Measurements from ENCODE around the gene WIF1.
A peak's percentile ranks its signal among the peaks of the same experiment; 100 is the strongest.

WIF1 gene

DNA sequence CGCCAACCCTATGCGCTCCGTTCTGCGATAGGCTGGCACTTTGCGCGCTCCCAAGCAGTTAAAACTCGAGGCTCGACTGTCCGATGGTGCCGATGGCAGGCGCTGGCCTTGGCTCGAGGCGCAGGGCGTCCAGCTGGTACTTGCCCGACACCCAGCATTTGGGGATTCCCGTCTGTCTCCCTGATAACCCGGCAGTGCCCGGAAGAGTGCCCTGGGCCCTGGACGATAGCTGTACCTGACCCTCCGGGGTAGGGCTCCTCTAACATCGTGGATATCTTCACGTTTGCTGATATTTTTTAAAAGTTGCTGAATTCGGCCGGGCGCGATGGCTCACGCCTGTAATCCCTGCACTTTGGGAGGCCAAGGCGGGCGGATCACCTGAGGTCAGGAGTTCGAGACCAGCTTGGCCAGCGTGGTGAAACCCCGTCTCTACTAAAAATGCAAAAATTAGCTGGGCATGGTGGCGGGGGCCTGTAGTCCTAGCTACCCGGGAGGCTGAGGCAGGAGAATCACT lies 908 bp upstream of the WIF1 start:
- DNase-seq, result no peak

GRCh38 chr12:65119063-65119462 lies 2.0 kb downstream of the WIF1 start:
- DNase-seq, result no peak

- DNase-seq, result no peak
Measured at GRCh38 chr12:65113621-65114035, 7.5 kb downstream of the WIF1 start.

GRCh38 chr12:65106948-65107347 lies 14.2 kb downstream of the WIF1 start:
- DNase-seq, result no peak

DNA sequence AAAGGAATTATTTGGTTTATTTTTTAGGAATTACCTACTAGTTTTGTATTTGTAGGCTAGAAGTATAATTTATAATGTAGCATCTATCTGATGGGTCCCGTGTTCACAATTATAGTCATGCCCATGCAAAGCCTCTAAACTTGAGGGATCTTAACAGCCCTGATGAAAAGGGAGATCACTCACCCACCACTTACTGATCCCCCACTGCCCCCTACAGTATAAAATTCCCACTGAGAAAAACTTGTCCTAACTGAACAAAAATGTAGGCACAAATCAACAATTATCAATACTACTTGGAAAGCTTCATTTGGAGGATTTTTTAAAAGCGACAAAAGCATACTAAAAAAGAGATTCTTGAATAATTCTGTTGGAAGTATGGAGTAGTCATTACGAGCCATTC lies 21.0 kb downstream of the WIF1 start:
- no peak for DNase-seq

DNA sequence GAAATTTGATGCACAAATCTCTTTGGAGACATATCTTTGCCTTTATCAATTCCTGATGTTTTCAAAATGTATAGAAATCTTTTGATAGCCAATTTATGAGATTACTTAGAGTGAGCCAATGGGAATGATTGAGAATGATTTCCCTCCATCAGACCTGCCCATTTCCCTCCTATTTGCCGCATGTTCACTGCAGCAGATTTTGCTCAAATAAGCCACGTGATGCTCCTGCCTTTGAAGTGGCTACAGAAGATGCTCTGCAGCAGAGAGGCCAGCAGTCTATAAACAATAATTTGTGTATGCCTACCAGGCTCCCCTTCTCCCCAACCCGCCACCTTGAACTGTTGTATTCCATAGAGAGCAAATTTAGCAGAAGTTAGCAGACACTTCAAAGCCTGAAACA lies 21.9 kb downstream of the WIF1 start:
- no peak for DNase-seq

- DNase-seq, result no peak
Measured at GRCh38 chr12:65098364-65098763, 22.7 kb downstream of the WIF1 start.

GRCh38 chr12:65094722-65095121 lies 26.4 kb downstream of the WIF1 start:
- no peak for DNase-seq

DNA sequence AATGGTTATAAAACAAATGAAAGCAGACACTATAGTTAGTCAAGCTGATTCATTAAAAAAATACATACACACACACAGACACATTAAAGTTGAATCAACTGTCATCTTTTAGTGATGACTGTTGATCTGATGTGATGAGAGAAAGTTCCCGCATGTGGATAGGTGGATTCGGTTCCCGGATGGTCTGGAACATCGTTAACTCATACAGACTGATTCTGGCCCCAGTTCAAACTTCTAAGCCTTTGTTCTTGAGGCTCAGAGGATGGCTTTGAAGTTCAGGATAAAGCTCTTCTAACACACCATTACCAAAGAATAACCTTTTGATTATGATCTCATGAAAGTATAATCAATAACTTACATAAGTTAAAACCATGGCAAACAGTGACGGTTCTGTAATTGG lies 27.5 kb downstream of the WIF1 start:
- DNase-seq, result no peak

DNA sequence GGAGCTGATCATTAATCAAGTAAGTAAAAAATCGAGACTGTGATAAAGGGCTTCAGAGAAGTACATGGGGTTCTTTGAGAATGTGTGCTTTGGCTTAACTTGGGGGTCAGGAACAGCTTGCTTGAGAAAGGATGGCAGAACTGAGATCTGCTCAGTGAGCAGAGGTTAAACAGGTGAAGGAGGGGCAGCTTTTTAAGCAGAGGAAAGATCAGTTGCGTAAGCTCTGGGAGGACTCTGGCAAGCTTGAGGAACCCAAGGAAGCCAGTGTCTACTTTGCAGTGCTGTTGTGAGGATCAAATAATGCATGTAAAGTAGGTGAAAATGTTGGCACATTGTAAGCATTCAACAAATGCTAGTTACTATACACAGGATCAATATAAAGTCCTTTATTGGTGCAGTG lies 30.6 kb downstream of the WIF1 start:
- DNase-seq, result no peak

DNA sequence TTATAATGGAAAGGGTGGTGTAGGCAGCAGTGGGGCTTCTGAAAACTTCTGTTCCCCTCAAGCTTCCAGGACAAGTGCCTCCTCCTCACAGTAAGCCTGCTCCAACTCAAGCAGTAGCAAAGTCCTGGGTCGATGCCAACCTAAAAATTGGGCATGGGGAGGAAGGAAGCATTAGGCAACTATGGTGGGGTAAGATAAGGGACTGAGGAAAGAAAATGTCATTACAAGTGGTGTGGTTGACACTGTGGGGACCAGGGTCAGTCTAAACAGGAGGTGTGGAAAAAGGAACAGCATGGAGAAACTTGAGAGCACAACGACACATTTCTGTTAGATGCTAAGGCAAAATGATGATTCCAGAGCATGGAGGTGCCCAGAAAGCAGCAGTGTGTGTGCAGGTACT lies 34.9 kb downstream of the WIF1 start:
- DNase-seq, result peak; percentile 90

- DNase-seq, result no peak
Measured at GRCh38 chr12:65084579-65084978, 36.5 kb downstream of the WIF1 start.

GRCh38 chr12:65083581-65083980 lies 37.5 kb downstream of the WIF1 start:
- DNase-seq, result no peak

- no peak for DNase-seq
Measured at GRCh38 chr12:65082406-65082805, 38.7 kb downstream of the WIF1 start.

- no peak for DNase-seq
Measured at GRCh38 chr12:65081496-65081895, 39.6 kb downstream of the WIF1 start.

DNA sequence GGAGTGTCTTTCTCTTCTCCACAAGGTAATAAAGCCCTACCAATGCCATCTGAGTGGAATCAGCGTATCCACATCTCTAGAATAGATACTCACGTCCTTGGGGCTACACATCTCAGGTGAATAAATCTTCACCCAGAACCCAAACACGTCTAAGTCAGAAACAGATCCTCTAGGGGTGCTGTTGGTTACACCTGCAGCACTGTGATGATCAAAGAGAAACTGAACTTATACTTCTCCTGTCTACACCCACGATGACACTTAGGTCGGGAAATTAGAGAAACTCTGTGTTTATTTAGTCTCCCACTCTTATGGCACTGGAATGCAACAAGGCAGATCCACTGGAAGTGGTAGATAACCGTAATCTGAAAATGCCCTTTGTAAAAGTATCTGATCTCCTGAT lies 46.2 kb downstream of the WIF1 start:
- no peak for DNase-seq

DNA sequence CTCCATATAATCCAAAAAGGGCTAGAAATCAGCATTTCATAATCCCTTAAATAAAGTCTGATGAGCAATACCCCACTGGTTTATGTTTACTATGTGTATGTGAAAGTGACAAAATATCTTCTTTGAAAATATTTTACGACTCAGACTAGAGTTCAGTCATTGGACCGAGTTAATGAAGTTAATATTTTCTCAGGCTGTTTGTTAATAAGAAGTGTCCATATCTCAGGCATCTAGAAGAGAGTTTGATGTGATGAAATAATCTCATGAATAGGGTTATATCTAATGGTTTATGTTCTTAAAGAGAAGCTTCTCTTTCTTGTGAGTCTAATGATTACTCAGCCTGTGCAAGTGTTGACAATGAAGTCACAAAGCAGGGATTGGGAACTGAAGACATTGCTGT lies 51.8 kb downstream of the WIF1 start:
- DNase-seq, result no peak

- no peak for DNase-seq
Measured at GRCh38 chr12:65067383-65067782, 53.7 kb downstream of the WIF1 start.

DNA sequence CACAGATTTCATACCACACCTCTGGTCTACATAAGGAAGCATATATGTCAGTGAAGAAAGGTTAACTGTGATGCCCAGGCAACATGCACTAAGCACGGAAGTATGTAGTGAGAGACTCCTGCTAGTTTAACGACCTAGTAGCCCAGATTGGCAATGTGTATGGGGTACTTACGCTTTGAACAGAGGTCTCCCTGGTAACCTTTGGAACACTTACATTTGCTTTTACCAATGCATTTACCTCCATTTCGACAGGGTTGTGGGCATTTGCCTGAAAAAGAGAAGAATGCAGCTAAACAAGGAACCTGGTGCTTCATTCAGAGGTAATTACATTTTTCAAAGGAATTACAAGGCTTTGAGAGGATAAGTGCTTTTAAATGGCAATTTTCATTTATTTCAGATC lies 65.2 kb downstream of the WIF1 start:
- no peak for DNase-seq

DNA sequence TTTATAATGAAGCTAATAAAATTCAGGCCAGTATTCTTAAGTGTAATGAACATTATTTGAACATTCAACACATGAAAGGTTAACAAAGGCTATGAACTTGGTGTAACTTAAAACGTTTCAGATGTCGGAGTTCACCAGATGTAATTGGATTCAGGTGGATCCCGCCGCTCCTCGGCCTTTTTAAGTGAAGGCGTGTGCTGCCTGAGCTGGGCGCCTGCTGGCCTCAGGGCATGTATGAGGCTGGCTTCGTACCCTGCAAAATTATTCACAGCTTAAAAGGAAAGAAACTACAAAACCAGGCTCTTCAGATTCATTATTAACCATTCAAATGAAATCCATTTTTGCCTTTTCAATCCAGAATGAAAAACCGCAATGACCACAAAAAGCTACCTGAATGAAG lies 69.9 kb downstream of the WIF1 start:
- no peak for DNase-seq

- DNase-seq, result no peak
Measured at GRCh38 chr12:65045269-65045668, 75.8 kb downstream of the WIF1 start.

DNA sequence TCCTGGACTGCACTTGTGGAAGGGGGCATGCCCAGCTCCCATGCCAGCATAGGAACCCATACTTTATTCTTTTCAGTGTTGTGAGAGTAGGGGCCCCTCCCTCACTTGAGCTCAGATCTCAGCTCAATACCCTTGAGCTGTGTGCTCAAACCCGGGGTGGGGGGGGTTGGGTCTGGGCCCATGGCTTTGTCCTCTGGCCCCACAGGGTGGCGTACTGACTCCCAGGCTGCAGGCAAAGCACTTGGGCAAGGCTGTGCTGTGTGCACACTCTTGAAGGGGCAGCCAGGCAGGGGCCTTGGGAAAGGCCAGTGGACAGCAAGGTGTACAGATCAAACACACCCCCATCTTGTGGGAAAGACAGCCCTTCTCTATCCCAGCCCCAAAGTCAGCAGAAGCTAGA lies 81.8 kb downstream of the WIF1 start:
- DNase-seq, result no peak

- DNase-seq, result no peak
Measured at GRCh38 chr12:65025136-65025535, 96.0 kb downstream of the WIF1 start.

DNA sequence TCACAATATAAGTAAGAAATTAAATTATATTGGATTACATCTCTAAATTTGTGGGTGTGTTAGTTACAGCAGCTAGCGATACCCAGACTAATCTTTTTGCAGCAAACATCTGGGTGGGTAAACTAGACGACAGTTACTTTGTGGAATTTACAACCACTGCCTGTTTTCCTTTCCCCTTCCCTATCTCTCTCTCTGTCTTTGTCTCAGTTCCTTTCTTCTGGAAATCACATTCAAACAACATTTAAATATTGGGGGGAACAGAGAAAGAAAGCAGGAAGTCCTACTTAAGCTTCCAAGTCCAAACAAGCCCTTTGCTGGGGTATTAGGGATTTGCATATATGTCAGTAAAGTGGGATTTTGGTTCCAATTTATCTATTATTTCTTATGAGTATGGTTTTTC lies 97.6 kb downstream of the WIF1 start:
- no peak for DNase-seq

DNA sequence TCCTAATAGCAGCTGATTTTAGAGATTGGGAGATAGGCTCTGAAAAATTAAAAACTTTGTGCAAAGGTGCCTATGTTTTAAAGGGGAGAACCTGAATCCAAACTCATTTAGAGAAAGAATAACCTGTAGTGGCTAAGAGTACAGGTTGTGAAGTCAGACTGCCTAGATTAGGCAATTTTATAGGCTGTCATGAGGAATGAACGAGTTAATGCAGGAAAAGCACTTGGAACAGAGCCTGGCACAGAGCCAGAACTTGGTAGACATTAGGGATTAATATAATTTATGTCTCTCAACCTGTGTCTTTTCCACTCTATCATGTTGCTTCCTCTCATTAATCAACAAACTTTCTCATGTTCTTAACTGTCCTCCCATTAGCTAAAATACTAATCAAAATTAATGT lies 98.1 kb downstream of the WIF1 start:
- no peak for DNase-seq

- no peak for DNase-seq
Measured at GRCh38 chr12:65022421-65022820, 98.7 kb downstream of the WIF1 start.
